Right lobe of liver (tissue), 4 donors: ENCODE measurements around the gene C1QTNF8.

Source experiments
- POLR2A ChIP-seq: fragments of 450-650 bp; IDR thresholded peaks from one replicate; pipeline ENCODE4 v1.6.1; 2017; ENCODE audit warnings: antibody characterized with exemption, mild to moderate bottlenecking
- TF ChIP-seq, protein P1 (sequence below), 4 donors: fragments of 200-600 bp in 3 of 4; fragments of 450-650 bp in 1 of 4; IDR thresholded peaks; one replicate each; pipeline versions ENCODE4 v1.5.1 to v1.8.0; 2016 to 2022; ENCODE audit warnings: antibody characterized with exemption in 4 of 4, mild to moderate bottlenecking in 2 of 4
- donor health status: DM: no; HTN: no; CAD: no.
- donor health status: DM: no; HTN: no; CAD: no.
- donor health status: DM: no; HTN: yes; CAD: no.

DNA sequence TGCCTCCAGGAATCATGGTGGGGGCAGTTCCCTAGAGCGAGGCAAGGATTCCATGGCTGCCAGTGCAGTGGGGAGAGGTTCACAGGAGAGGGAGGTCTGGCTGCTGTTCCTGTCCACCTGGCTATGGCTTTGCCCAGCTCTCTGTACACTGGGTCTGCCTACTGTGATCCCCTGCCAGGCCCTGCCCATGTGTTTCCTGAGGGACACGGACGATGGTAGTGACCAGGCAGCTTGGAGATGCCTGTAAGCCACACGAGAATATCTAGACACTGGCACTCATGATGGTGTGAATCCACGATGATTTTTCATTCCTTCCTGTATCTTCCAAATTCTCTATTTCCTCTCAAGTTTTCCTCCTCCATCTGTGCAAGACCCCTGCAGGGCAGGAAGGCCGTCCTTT lies 11.1 kb downstream of the C1QTNF8 start:
- TF ChIP-seq, protein P1, sequence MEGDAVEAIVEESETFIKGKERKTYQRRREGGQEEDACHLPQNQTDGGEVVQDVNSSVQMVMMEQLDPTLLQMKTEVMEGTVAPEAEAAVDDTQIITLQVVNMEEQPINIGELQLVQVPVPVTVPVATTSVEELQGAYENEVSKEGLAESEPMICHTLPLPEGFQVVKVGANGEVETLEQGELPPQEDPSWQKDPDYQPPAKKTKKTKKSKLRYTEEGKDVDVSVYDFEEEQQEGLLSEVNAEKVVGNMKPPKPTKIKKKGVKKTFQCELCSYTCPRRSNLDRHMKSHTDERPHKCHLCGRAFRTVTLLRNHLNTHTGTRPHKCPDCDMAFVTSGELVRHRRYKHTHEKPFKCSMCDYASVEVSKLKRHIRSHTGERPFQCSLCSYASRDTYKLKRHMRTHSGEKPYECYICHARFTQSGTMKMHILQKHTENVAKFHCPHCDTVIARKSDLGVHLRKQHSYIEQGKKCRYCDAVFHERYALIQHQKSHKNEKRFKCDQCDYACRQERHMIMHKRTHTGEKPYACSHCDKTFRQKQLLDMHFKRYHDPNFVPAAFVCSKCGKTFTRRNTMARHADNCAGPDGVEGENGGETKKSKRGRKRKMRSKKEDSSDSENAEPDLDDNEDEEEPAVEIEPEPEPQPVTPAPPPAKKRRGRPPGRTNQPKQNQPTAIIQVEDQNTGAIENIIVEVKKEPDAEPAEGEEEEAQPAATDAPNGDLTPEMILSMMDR (IDR thresholded peaks at IDR 0.05), result no peak
- no peak for TF ChIP-seq POLR2A
